K562 (cell line): ENCODE results near the gene GZMM. TPM values are rescaled to one million over a fixed set of nuclear protein-coding genes. Genes with fewer than 3 reads are reported as not detected.
A peak's percentile ranks its signal among the peaks of the same experiment; 100 is the strongest.

Experiments used
- ATAC-seq: fragments of 200-7000 bp; cut with Tn5 transposase; 3 replicates; pipeline ENCODE4 v1.9.1; 2020; ENCODE audit warnings: moderate library complexity
- BruUV-seq: library from RNA; stranded (reverse); fragments of 400-500 nt; replicated peaks from 2 replicates; lab custom pipeline; 2021; lab: Mats Ljungman, UMichigan
- CTCF ChIA-PET: fragments of 300-600 bp; formaldehyde crosslinking; extraction: SDS; loops from one replicate; lab custom pipeline; 2021; ENCODE audit warnings: low intra/inter-chr PET ratio; lab: Yijun Ruan, JAX
- POLR2A ChIA-PET: fragments of 300-600, 350-650 bp; sonication (Branson Sonifier 250); formaldehyde crosslinking; extraction: SDS; loops from one replicate; lab custom pipeline; 2021; ENCODE audit warnings: antibody characterized with exemption, inconsistent platforms; lab: Yijun Ruan, JAX
- DNase-seq, 4 experiments: peaks; one replicate each; pipeline versions ENCODE4 v3.0.0 to v3.0.0-alpha.2; 2011 to 2018; ENCODE audit warnings: low spot score in 3 of 4, mixed read lengths in 3 of 4; ENCODE audit errors: extremely low read depth in 1 of 4
- FAIRE-seq: peaks from 2 replicates; lab custom pipeline; 2011; peaks lifted over from hg19 to GRCh38; lab: Jason Lieb, UNC
- H2AFZ ChIP-seq: 2 replicates; pipeline ENCODE4 v1.6.0; 2011; ENCODE audit warnings: low read depth, low read length, control low read depth, inconsistent platforms
- H3K27ac ChIP-seq: fragments of 200-600 bp; 3 replicates; pipeline ENCODE4 v1.8.0; 2011; ENCODE audit warnings: low read depth, mild to moderate bottlenecking, control low read depth, inconsistent platforms, low read length, moderate library complexity, mixed read lengths; ENCODE audit errors: extremely low read depth
- H3K27me3 ChIP-seq, 2 experiments: fragments of 300-600 bp in 1 of 2; 2 replicates in 1 of 2; 3 replicates in 1 of 2; pipeline versions ENCODE4 v1.6.0 to v1.8.0; 2011; ENCODE audit warnings: inconsistent platforms in 2 of 2, low read length in 2 of 2, mild to moderate bottlenecking in 1 of 2, mixed read lengths in 1 of 2, moderate library complexity in 1 of 2; ENCODE audit not compliant: control insufficient read depth in 2 of 2, insufficient read depth in 2 of 2
- H3K36me3 ChIP-seq: fragments of 300-600 bp; 3 replicates; pipeline ENCODE4 v1.8.0; 2011; ENCODE audit warnings: mild to moderate bottlenecking, low read length, inconsistent platforms; ENCODE audit not compliant: control insufficient read depth, insufficient read depth
- H3K4me1 ChIP-seq, 2 experiments: fragments of 200-600 bp in 1 of 2; replicated peaks in 1 of 2; 2 replicates in 1 of 2; 3 replicates in 1 of 2; pipeline versions ENCODE4 v1.5.1 to v1.8.0; 2011; ENCODE audit warnings: inconsistent platforms in 2 of 2, low read length in 2 of 2, mild to moderate bottlenecking in 1 of 2, mixed read lengths in 1 of 2, moderate library complexity in 1 of 2; ENCODE audit not compliant: control insufficient read depth in 2 of 2, insufficient read depth in 2 of 2
- H3K4me2 ChIP-seq: 2 replicates; pipeline ENCODE4 v1.6.1; 2011; ENCODE audit warnings: low read length, control low read depth, inconsistent platforms, mixed read lengths; ENCODE audit not compliant: insufficient read depth
- H3K4me3 ChIP-seq: fragments of 200-600 bp; sonication (generic), shearing (Covaris generic); 2 replicates; pipeline ENCODE4 v1.5.1; 2016; ENCODE audit warnings: control low read depth, inconsistent platforms
- H3K79me2 ChIP-seq: fragments of 200-600 bp; 3 replicates; pipeline ENCODE4 v1.8.0; 2011; ENCODE audit warnings: low read length, inconsistent platforms; ENCODE audit not compliant: control insufficient read depth, insufficient read depth
- H3K9ac ChIP-seq, 2 experiments: 2 replicates each; pipeline versions ENCODE4 v1.6.0 to v1.6.1; 2011; ENCODE audit warnings: low read depth in 2 of 2, low read length in 2 of 2, control low read depth in 1 of 2, inconsistent platforms in 1 of 2, mild to moderate bottlenecking in 1 of 2, mixed read lengths in 1 of 2; ENCODE audit not compliant: insufficient read depth in 1 of 2
- H3K9me1 ChIP-seq: one replicate; pipeline ENCODE4 v1.6.0; 2011; ENCODE audit warnings: inconsistent platforms, mild to moderate bottlenecking, low read length, moderate library complexity; ENCODE audit not compliant: control insufficient read depth, insufficient read depth
- H3K9me3 ChIP-seq: replicated peaks from 2 replicates; pipeline ENCODE4 v1.5.1; 2011; ENCODE audit warnings: low read depth, low read length, inconsistent platforms; ENCODE audit not compliant: control insufficient read depth, insufficient read depth
- H4K20me1 ChIP-seq: replicated peaks from 2 replicates; pipeline ENCODE4 v1.6.1; 2011; ENCODE audit warnings: low read length, inconsistent platforms, mixed read lengths; ENCODE audit not compliant: control insufficient read depth, insufficient read depth
- C11orf30 ChIP-seq: fragments of 450-650 bp; IDR thresholded peaks from 2 replicates; pipeline ENCODE4 v1.6.1; 2016; ENCODE audit warnings: low read depth, mild to moderate bottlenecking
- CHD4 ChIP-seq: fragments of 200-600 bp; sonication (generic); IDR thresholded peaks from 3 replicates; pipeline ENCODE4 v1.6.1; 2012; ENCODE audit warnings: low read depth, mild to moderate bottlenecking, mixed read lengths, low read length, inconsistent platforms; ENCODE audit not compliant: insufficient read depth, insufficient replicate concordance, poor library complexity, severe bottlenecking
- HMG20B ChIP-seq: fragments of 250-450 bp; sonication (Bioruptor Pico); IDR thresholded peaks from 2 replicates; pipeline ENCODE4 v1.5.0; 2021; ENCODE audit warnings: mild to moderate bottlenecking
- ILF3 ChIP-seq: fragments of 450-650 bp; IDR thresholded peaks from 2 replicates; pipeline ENCODE4 v1.6.1; 2018; ENCODE audit warnings: antibody characterized with exemption, mild to moderate bottlenecking, moderate library complexity, borderline replicate concordance
- KDM2B ChIP-seq: fragments of 250-450 bp; sonication (Bioruptor Pico); IDR thresholded peaks from 2 replicates; pipeline ENCODE4 v1.8.0; 2021; ENCODE audit warnings: mild to moderate bottlenecking, moderate library complexity
- KLF1 ChIP-seq: fragments of 450-650 bp; IDR thresholded peaks from 2 replicates; pipeline ENCODE4 v1.6.1; 2016; ENCODE audit warnings: missing genetic modification characterization, missing compliant biosample characterization
- KLF16 ChIP-seq: IDR thresholded peaks from 2 replicates; pipeline ENCODE4 v1.6.1; 2016; ENCODE audit warnings: antibody characterized with exemption
- NR2F6 ChIP-seq: fragments of 450-650 bp; formaldehyde crosslinking; IDR thresholded peaks from 2 replicates; pipeline ENCODE4 v1.4.0; 2020; ENCODE audit warnings: mild to moderate bottlenecking
- THAP12 ChIP-seq: fragments of 250-450 bp; sonication (Bioruptor Pico); IDR thresholded peaks from 2 replicates; pipeline ENCODE4 v1.9.0; 2021; ENCODE audit warnings: mild to moderate bottlenecking, inconsistent platforms
- TRIM28 ChIP-seq: fragments of 450-650 bp; IDR thresholded peaks from 2 replicates; pipeline ENCODE4 v1.6.1; 2017
- ZNF263 ChIP-seq: sonication (generic); formaldehyde crosslinking; IDR thresholded peaks from 2 replicates; pipeline ENCODE4 v1.8.0; 2022; ENCODE audit warnings: mild to moderate bottlenecking, missing genetic modification reagents, borderline replicate concordance
- ZNF384 ChIP-seq: IDR thresholded peaks from 2 replicates; pipeline ENCODE4 v1.6.1; 2012; ENCODE audit warnings: low read depth, low read length, improper control_type of control experiment
- WGBS: fragments of 100-300 bp; shearing (Covaris generic); methylation state at CpG from one replicate; pipeline ENCODE4 v1.1.6; 2016; ENCODE audit warnings: low coverage, mixed read lengths; ENCODE audit not compliant: insufficient coverage; ENCODE audit errors: missing lambda C conversion rate; 5-methylcytosine and 5-hydroxymethylcytosine counted together
- in situ Hi-C: fragments of 300-500 bp; cut with MboI; formaldehyde crosslinking; loops from 4 replicates; pipeline ENCODE4 v1.15.0; 2018; ENCODE audit warnings: inconsistent platforms, mixed read lengths
- intact Hi-C: fragments of 100-400 bp; cut with micrococcal nuclease; formaldehyde crosslinking; loops from 2 replicates; pipeline ENCODE4 v1.14.2; 2022
- polyA plus RNA-seq, 8 experiments: library from polyadenylated mRNA; depleted of rRNA in 4 of 8; stranded (reverse) in 5 of 8; unstranded in 3 of 8; fragments of >200 nt; fragmentation: Nextera tagmentation in 2 of 8; fragmentation: Illumina TruSeq in 1 of 8; extraction: Ambion mirVana in 2 of 8; extraction: Trizol in 1 of 8; gene quantifications; 2 replicates each; pipeline versions ENCODE4 v1.2.1 to v1.2.3, GENCODE V29; 2011 to 2014; ENCODE audit warnings: inconsistent platforms in 1 of 8, missing spikeins in 1 of 8
- total RNA-seq, 7 experiments: library from RNA; depleted of rRNA in 6 of 7; stranded (reverse); fragments of >200 nt in 6 of 7; fragmentation: Illumina TruSeq in 2 of 7; extraction: Trizol in 2 of 7; gene quantifications; 2 replicates each; pipeline versions ENCODE4 v1.2.1 to v1.2.3, GENCODE V29; 2011 to 2021; ENCODE audit warnings: low replicate concordance in 1 of 7
- TF ChIP-seq, protein P1 (sequence below): fragments of 250-450 bp; sonication (Bioruptor Pico); IDR thresholded peaks from 2 replicates; pipeline ENCODE4 v1.4.0; 2020; ENCODE audit warnings: mild to moderate bottlenecking, moderate library complexity
- TF ChIP-seq, protein P2 (sequence below): sonication (generic); formaldehyde crosslinking; IDR thresholded peaks from 2 replicates; pipeline ENCODE4 v1.8.1; 2023; ENCODE audit warnings: mild to moderate bottlenecking, missing genetic modification reagents

The GZMM gene
- total and polyA plus RNA-seq, 9 of the 15 experiments (the other 6 are each of a cell fraction or from before 2014, with no cell fraction given) = 0.08 to 2.6 (median 0.70) TPM; not detected in 2

DNA sequence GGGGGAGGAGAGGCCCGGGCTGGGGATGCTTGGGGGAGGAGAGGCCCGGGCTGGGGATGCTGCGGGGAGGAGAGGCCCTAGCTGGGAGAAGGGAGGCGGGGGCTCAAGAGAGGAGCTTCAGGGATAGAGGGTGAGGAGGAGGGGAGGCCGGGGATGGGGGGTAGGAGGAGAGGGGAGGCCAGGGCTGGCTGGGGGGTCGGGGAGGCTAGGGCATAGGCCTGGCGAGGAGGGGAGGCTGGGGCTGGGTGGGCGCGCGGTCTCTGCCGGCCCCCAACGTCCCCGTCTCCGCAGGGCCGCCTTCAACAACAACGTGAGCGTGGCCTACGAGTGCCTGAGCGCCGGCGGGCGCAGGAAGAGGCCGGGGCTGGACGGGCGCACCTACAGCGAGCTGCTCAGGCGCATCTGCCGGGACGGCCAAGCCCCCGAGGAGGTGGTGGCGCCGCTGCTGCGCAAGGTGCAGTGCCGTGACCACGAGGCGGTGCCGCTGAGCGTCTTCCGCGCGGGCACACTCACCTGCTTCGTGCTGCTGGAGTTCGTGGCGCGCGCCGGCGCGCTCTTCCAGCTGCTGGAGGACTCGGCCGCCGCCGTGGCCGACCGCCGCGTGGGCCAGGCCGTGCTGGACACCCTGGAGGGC is 25.1 kb upstream of the GZMM start:
- peaks cover 3% of the 10 kb centered on the region; the same call in 1 of the 3 replicates for H3K79me2 ChIP-seq
- no peak overlapping the region for H3K27ac ChIP-seq
- ChIA-PET POLR2A (no interaction called here), CTCF (no interaction called here)
- DNase-seq (no peak), FAIRE-seq (no peak), ATAC-seq (no peak)
- H3K4me3 ChIP-seq = no peak overlapping the region
- H3K36me3 ChIP-seq = peaks cover 7% of the 10 kb centered on the region; the same call in 1 of the 3 replicates
- H3K4me1 ChIP-seq = peaks cover 8 to 60% of the 10 kb centered on the region in 2 experiments; a peak in 4 of 5 replicates
- TF ChIP-seq NR2F6 (CRISPR knock-in tag) = no peak
- TF ChIP-seq THAP12 (CRISPR knock-in tag) = 0 out of 2 replicates have a peak, but pooled peaks have one; percentile 52
- TF ChIP-seq KLF16 = no peak
- no peak for TF ChIP-seq TRIM28
- no peak for TF ChIP-seq ZNF384
- peak; percentile 71 for TF ChIP-seq ZNF263 (CRISPR knock-in tag)
- TF ChIP-seq KDM2B = no peak
- TF ChIP-seq, protein P1, sequence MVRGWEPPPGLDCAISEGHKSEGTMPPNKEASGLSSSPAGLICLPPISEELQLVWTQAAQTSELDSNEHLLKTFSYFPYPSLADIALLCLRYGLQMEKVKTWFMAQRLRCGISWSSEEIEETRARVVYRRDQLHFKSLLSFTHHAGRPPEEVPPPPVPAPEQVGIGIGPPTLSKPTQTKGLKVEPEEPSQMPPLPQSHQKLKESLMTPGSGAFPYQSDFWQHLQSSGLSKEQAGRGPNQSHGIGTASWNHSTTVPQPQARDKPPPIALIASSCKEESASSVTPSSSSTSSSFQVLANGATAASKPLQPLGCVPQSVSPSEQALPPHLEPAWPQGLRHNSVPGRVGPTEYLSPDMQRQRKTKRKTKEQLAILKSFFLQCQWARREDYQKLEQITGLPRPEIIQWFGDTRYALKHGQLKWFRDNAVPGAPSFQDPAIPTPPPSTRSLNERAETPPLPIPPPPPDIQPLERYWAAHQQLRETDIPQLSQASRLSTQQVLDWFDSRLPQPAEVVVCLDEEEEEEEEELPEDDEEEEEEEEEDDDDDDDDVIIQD (CRISPR knock-in tag) = no peak
- TF ChIP-seq KLF1 (tag) = no peak
- no peak for TF ChIP-seq C11orf30
- TF ChIP-seq, protein P2, sequence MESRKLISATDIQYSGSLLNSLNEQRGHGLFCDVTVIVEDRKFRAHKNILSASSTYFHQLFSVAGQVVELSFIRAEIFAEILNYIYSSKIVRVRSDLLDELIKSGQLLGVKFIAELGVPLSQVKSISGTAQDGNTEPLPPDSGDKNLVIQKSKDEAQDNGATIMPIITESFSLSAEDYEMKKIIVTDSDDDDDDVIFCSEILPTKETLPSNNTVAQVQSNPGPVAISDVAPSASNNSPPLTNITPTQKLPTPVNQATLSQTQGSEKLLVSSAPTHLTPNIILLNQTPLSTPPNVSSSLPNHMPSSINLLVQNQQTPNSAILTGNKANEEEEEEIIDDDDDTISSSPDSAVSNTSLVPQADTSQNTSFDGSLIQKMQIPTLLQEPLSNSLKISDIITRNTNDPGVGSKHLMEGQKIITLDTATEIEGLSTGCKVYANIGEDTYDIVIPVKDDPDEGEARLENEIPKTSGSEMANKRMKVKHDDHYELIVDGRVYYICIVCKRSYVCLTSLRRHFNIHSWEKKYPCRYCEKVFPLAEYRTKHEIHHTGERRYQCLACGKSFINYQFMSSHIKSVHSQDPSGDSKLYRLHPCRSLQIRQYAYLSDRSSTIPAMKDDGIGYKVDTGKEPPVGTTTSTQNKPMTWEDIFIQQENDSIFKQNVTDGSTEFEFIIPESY (CRISPR knock-in tag) = peak; percentile 80
- TF ChIP-seq CHD4 = no peak
- no peak for TF ChIP-seq ILF3
- TF ChIP-seq HMG20B = no peak
- TF ChIP-seq, all 486 proteins: peak for 3
- 93% methylated on average over 9 of the region's 58 CpGs for WGBS
- Histone ChIP-seq H3K27me3 (no peaks in the 10 kb centered on the region), H2AFZ (no peak overlapping the region), H4K20me1 (no peaks in the 10 kb centered on the region), H3K9me1 (no peaks in the 10 kb centered on the region), H3K9ac (no peak overlapping the region), H3K4me2 (no peak overlapping the region), H3K9me3 (peaks cover 4% of the 10 kb centered on the region; the same call in 1 of the 2 replicates)
- BruUV-seq = no TSS peak
- intact Hi-C loops (no loop called here), in situ Hi-C loops (no loop called here)
